Posterior cingulate gyrus (tissue), 11 donors: Measurements from ENCODE around the gene NDC1.

ENCODE experiments used
- DNase-seq, 10 donors: peaks; one replicate each; pipeline versions ENCODE4 v3.0.0 to v3.0.0-alpha.2; 2020 to 2021; ENCODE audit warnings: mixed read lengths in 3 of 10
- intact Hi-C: fragments of 100-400 bp; cut with DNase I; formaldehyde crosslinking; loops from one replicate; pipeline ENCODE4 v1.15.1; 2023

Gene NDC1

GRCh38 chr1:53734650-53735211 lies 103.4 kb downstream of the NDC1 start:
- intact Hi-C loops: no loop called here

GRCh38 chr1:53733975-53734649 lies 104.0 kb downstream of the NDC1 start:
- intact Hi-C loops: no loop called here
- peak in 1 of 10 donors; percentile 49 for DNase-seq

More at GRCh38 chr1:53734650-53735211, 103.4 kb downstream of the NDC1 start:
- peak in 1 of 10 donors; percentile 52 for DNase-seq

GRCh38 chr1:53733447-53733931 lies 104.6 kb downstream of the NDC1 start:
- intact Hi-C loops: no loop called here
- DNase-seq: peak in 1 of 10 donors; percentile 4

GRCh38 chr1:53732912-53733317 lies 105.2 kb downstream of the NDC1 start:
- intact Hi-C loops: no loop called here
- DNase-seq: peak in 1 of 10 donors; percentile 2

- intact Hi-C loops: no loop called here
- DNase-seq: no peak
These were observed 105.7 kb downstream of the NDC1 start for GRCh38 chr1:53732409-53732808.

GRCh38 chr1:53731779-53732305 lies 106.3 kb downstream of the NDC1 start:
- intact Hi-C loops: no loop called here
- peak in 1 of 10 donors; percentile 11 for DNase-seq

GRCh38 chr1:53731043-53731600 lies 107.0 kb downstream of the NDC1 start:
- DNase-seq: peak in 1 of 10 donors; percentile 52
- intact Hi-C loops: no loop called here

GRCh38 chr1:53730224-53730865 lies 107.8 kb downstream of the NDC1 start:
- intact Hi-C loops: no loop called here
- peak in 1 of 10 donors; percentile 12 for DNase-seq

- DNase-seq: peak in 1 of 10 donors; percentile 12
- intact Hi-C loops: no loop called here
These were observed 108.5 kb downstream of the NDC1 start for GRCh38 chr1:53729456-53730223.

- DNase-seq: peak in 1 of 10 donors; percentile 33
- intact Hi-C loops: no loop called here
These were observed 109.2 kb downstream of the NDC1 start for GRCh38 chr1:53728702-53729455.

GRCh38 chr1:53728196-53728595 lies 109.9 kb downstream of the NDC1 start:
- intact Hi-C loops: no loop called here

GRCh38 chr1:53727461-53728092 lies 110.5 kb downstream of the NDC1 start:
- intact Hi-C loops: no loop called here

More at GRCh38 chr1:53728196-53728595, 109.9 kb downstream of the NDC1 start:
- no peak for DNase-seq

GRCh38 chr1:53726009-53726600 lies 112.0 kb downstream of the NDC1 start:
- intact Hi-C loops: no loop called here

More at GRCh38 chr1:53727461-53728092, 110.5 kb downstream of the NDC1 start:
- DNase-seq: peak in 2 of 10 donors; percentile 40 to 63

GRCh38 chr1:53725238-53725689 lies 112.8 kb downstream of the NDC1 start:
- intact Hi-C loops: no loop called here
- DNase-seq: peak in 2 of 10 donors; percentile 49 to 74

More at GRCh38 chr1:53726009-53726600, 112.0 kb downstream of the NDC1 start:
- peak in 1 of 10 donors; percentile 22 for DNase-seq

GRCh38 chr1:53722025-53722424 lies 116.1 kb downstream of the NDC1 start:
- intact Hi-C loops: no loop called here
- DNase-seq: no peak

GRCh38 chr1:53721088-53721487 lies 117.0 kb downstream of the NDC1 start:
- intact Hi-C loops: no loop called here

GRCh38 chr1:53719469-53719868 lies 118.6 kb downstream of the NDC1 start:
- DNase-seq: no peak
- intact Hi-C loops: no loop called here

More at GRCh38 chr1:53721088-53721487, 117.0 kb downstream of the NDC1 start:
- DNase-seq: no peak

GRCh38 chr1:53718443-53718842 lies 119.7 kb downstream of the NDC1 start:
- DNase-seq: no peak
- intact Hi-C loops: no loop called here
